Cardiac muscle cell (in vitro differentiated cells and primary cell): Measurements from ENCODE around the gene CLPSL1. TPM values are rescaled to one million over a fixed set of nuclear protein-coding genes. Genes with fewer than 3 reads are reported as not detected.

Source experiments
- DNase-seq, 2 donors: peaks; one replicate each; pipeline versions ENCODE4 v3.0.0 to v3.0.0-alpha.2; 2010 to 2017; ENCODE audit warnings: low read depth in 1 of 2, low spot score in 1 of 2
- H3K27ac ChIP-seq: fragments of 200-600 bp; sonication (generic); 2 replicates; pipeline ENCODE4 v1.5.1; 2016
- H3K27me3 ChIP-seq: fragments of 200-600 bp; sonication (generic); 2 replicates; pipeline ENCODE4 v1.6.0; 2016; ENCODE audit warnings: control low read depth
- H3K36me3 ChIP-seq: fragments of 200-600 bp; sonication (generic); 2 replicates; pipeline ENCODE4 v1.5.1; 2016; ENCODE audit warnings: control low read depth
- H3K4me1 ChIP-seq: fragments of 200-600 bp; sonication (generic); 2 replicates; pipeline ENCODE4 v1.8.1; 2017; ENCODE audit warnings: low read depth, mild to moderate bottlenecking, mixed run types
- H3K4me3 ChIP-seq: fragments of 200-600 bp; sonication (generic); 2 replicates; pipeline ENCODE4 v1.5.1; 2016; ENCODE audit warnings: mild to moderate bottlenecking
- H3K9me3 ChIP-seq: fragments of 200-600 bp; sonication (generic); 2 replicates; pipeline ENCODE4 v1.5.1; 2017; ENCODE audit warnings: low read depth, mild to moderate bottlenecking, control low read depth
- polyA plus RNA-seq: library from polyadenylated mRNA; unstranded; fragments of >200 nt; fragmentation: Nextera tagmentation; extraction: Ambion mirVana; gene quantifications from 2 replicates; pipeline ENCODE4 v1.2.1, GENCODE V29; 2016
- total RNA-seq: library from RNA; depleted of rRNA; stranded (reverse); fragments of >200 nt; gene quantifications from 2 replicates; pipeline ENCODE4 v1.2.3, GENCODE V29; 2016
- TF ChIP-seq, protein P1 (sequence below): IDR thresholded peaks from 2 replicates; pipeline ENCODE4 v1.5.1; 2012; ENCODE audit warnings: low read depth, mild to moderate bottlenecking, low read length

CLPSL1 gene
- total and polyA plus RNA-seq, 2 experiments from 2014 or later, result not detected

DNA sequence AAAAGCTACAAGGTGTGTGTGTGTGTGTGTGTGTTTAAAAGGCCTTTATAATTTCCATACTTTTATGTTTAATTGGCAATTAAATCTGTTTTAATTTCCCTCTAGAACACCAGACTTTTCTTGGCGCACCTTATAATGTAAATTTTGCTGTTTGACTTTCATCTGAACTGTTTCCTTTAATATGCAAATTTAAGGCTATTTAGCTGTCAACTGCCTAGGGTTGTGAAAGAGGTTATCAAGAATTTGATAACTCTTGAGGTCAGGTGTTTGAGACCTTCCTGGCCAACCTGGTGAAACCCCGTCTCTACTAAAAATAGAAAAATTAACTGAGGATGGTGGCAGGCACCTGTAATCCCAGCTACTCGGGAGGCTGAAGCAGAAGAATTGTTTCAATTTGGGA lies 20.3 kb downstream of the CLPSL1 start:
- no peak overlapping the region for H3K27ac ChIP-seq

DNA sequence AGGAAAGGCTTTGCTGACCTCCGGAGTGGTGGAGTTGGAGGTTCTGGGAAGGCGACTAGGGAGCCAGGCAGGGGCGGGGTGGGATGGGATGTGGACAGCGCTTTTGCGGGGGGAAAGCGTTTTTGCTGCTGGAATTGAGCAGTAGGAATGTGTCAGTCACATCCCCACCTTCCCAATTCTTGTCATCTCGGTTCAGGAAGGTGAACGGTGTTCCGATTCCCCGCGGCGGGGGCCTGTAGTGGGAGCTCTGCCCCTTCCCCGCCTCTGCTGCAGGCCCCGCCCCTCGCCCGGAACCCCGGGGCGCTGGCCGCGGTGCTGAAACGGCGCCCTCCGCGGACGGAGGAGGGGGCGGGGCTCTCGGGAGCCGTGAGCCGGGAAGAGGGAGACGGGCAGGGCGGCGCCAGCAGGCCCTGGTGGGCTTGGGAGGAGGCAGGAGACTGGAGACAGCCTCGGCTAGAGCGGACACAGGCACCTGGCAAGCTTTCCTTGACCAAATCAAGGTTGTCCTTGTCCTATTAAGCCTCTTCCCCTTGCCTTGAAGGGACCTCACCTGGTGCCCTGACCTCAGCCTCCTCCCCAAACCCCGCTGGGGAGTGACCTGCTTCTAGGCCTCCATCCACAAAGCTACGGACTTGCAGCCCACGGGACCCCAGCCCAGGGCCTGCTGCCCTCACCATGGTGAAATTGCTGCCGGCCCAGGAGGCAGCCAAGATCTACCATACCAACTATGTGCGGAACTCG lies 24.3 kb downstream of the CLPSL1 start, which contains the start of gene LHFPL5:
Gene LHFPL5, plus strand, starts transcription at position 357 of the 741 bp plus-strand sequence. Its CDS starts 319 bp downstream, at position 676.
- H3K4me3 ChIP-seq, result peak within 1 kb of the TSS; percentile 33
- peak; percentile 46 to 87 for DNase-seq
- H3K36me3 ChIP-seq, result no peaks in the 10 kb centered on the region
- no peaks in the 10 kb centered on the region for H3K27me3 ChIP-seq
- H3K4me1 ChIP-seq, result no peaks in the 10 kb centered on the region
- no peaks in the 10 kb centered on the region for H3K9me3 ChIP-seq
- TF ChIP-seq, protein P1, sequence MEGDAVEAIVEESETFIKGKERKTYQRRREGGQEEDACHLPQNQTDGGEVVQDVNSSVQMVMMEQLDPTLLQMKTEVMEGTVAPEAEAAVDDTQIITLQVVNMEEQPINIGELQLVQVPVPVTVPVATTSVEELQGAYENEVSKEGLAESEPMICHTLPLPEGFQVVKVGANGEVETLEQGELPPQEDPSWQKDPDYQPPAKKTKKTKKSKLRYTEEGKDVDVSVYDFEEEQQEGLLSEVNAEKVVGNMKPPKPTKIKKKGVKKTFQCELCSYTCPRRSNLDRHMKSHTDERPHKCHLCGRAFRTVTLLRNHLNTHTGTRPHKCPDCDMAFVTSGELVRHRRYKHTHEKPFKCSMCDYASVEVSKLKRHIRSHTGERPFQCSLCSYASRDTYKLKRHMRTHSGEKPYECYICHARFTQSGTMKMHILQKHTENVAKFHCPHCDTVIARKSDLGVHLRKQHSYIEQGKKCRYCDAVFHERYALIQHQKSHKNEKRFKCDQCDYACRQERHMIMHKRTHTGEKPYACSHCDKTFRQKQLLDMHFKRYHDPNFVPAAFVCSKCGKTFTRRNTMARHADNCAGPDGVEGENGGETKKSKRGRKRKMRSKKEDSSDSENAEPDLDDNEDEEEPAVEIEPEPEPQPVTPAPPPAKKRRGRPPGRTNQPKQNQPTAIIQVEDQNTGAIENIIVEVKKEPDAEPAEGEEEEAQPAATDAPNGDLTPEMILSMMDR, result no peak
- no peak within 1 kb of the TSS for H3K27ac ChIP-seq

More for the DNA sequence above, 20.3 kb downstream of the CLPSL1 start:
- Histone ChIP-seq H3K36me3 (no peaks in the 10 kb centered on the region), H3K4me1 (no peaks in the 10 kb centered on the region), H3K27me3 (no peaks in the 10 kb centered on the region), H3K9me3 (no peaks in the 10 kb centered on the region), H3K4me3 (no peak overlapping the region)
- no peak for DNase-seq
- TF ChIP-seq, protein P1, result no peak

DNA sequence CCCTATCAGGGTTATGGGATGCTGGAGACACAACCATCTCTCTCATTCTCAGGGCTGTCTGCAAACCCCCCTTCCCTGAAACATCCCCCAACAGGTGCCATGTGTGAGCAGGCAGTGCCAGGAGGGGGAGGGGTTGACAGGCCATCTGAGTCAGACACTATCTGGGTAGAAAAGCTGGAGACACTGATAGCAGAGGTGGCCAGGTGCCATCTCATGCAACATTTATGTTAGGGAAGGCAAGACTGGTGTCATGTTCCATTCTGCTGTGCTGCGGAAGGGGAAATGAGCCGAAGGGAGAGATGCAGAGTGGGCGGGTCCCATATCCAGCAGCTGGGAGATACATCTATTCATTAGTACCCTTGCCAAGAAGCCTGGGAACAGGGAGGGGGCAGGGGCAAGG lies 27.9 kb downstream of the CLPSL1 start:
- H3K4me1 ChIP-seq, result no peaks in the 10 kb centered on the region
- H3K4me3 ChIP-seq, result no peak overlapping the region
- H3K27me3 ChIP-seq, result no peaks in the 10 kb centered on the region
- H3K36me3 ChIP-seq, result no peaks in the 10 kb centered on the region
- H3K27ac ChIP-seq, result no peak overlapping the region
- no peaks in the 10 kb centered on the region for H3K9me3 ChIP-seq
- TF ChIP-seq, protein P1, result no peak
- DNase-seq, result peak in 1 of 2 donors; percentile 15

DNA sequence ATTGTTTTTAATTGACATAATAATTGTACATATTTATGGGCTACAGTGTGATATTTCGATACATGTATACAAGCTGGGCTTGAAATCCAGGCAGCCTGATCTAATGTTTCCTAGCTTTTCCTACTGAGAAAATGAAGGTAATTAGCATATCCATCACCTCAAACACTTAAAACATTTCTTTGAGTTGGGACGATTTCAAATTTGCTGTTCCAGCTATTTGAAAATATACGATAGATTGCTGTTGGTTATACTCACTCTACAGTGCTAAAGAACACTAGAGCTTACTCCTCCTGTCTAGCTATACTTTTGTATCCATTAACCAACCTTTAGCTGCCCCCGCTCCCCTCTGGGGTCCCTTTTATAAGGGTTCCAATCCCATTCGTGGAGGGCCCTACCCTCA lies 29.0 kb downstream of the CLPSL1 start:
- H3K27ac ChIP-seq, result no peak overlapping the region
- DNase-seq, result no peak
- no peaks in the 10 kb centered on the region for H3K27me3 ChIP-seq
- H3K36me3 ChIP-seq, result no peaks in the 10 kb centered on the region
- TF ChIP-seq, protein P1, result no peak
- H3K4me3 ChIP-seq, result no peak overlapping the region
- H3K9me3 ChIP-seq, result no peaks in the 10 kb centered on the region
- no peaks in the 10 kb centered on the region for H3K4me1 ChIP-seq

DNA sequence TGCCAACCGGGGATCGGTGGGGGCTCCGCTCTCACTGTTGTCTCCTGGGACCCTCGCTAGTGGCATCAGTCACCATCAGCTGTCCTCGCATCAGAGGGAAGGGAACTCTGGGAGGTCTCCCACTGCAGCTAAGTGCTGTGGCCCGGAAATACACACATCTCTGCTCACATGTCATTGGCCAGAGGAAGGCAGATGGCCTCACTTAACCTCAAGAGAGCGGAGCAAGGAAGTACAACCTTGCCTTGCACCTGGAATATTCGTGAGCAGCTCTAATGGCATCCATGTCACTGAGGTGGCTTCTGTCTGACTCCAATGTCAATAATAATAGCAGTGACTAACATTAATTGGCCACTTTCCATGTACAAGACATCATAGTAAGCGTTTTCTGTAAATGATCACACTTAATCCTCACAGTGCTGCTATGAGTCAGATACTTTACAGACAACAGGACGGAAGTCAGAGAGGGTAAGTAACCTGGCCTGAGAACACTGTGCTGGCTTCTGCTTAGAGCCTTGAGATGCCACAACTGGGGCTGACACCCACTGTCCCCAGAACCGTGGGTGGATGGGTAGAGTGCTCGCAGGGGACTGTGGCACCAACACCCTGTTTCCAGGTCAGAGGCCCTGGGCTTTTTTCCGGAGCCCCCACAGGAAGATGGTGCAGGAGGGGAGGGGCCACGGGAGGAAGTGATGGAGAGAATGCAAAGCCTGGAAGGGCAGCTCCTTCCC lies 30.3 kb downstream of the CLPSL1 start:
- Histone ChIP-seq H3K27me3 (no peaks in the 10 kb centered on the region), H3K36me3 (no peaks in the 10 kb centered on the region), H3K27ac (no peak overlapping the region), H3K4me1 (no peaks in the 10 kb centered on the region), H3K4me3 (no peak overlapping the region), H3K9me3 (no peaks in the 10 kb centered on the region)
- TF ChIP-seq, protein P1, result no peak
- peak in 1 of 2 donors; percentile 61 for DNase-seq
